SU-DHL-6 (cell line): Measurements from ENCODE around the gene ACACA.

Source experiments
- CTCF ChIP-seq: fragments of 200-600 bp; sonication (generic); IDR thresholded peaks from one replicate; pipeline ENCODE4 v1.5.1; 2017; ENCODE audit warnings: antibody characterized with exemption, mild to moderate bottlenecking, low read length, moderate library complexity; ENCODE audit not compliant: insufficient read depth, poor library complexity, severe bottlenecking
- EZH2phosphoT487 ChIP-seq: fragments of 200-600 bp; sonication (generic), shearing (Covaris generic); conservative IDR thresholded peaks from 2 replicates; pipeline ENCODE4 v1.6.1; 2018; ENCODE audit warnings: mild to moderate bottlenecking, antibody characterized with exemption, low read length, moderate library complexity, mixed read lengths

GRCh38 chr17:37059493-37059892, 347.1 kb downstream of the ACACA start:
- TF ChIP-seq CTCF (no peak), EZH2phosphoT487 (no peak)
